Loucy (cell line): ENCODE measurements around the gene ACIN1.

Experiments used
- H2AFZ ChIP-seq: fragments of 200-600 bp; sonication (generic); 2 replicates; pipeline ENCODE4 v1.6.0; 2016; ENCODE audit warnings: antibody characterized with exemption, mild to moderate bottlenecking, low read length, moderate library complexity
- H3F3A ChIP-seq: fragments of 200-600 bp; 2 replicates; pipeline ENCODE4 v1.6.0; 2016; ENCODE audit warnings: antibody characterized with exemption, low read depth, mild to moderate bottlenecking
- H3K27me3 ChIP-seq: fragments of 200-600 bp; sonication (generic); 2 replicates; pipeline ENCODE4 v1.6.1; 2014; ENCODE audit warnings: low read length, mild to moderate bottlenecking; ENCODE audit not compliant: insufficient read depth, poor library complexity, severe bottlenecking
- H3K36me3 ChIP-seq: fragments of 200-600 bp; sonication (generic); 2 replicates; pipeline ENCODE4 v1.6.1; 2016; ENCODE audit warnings: low read length; ENCODE audit not compliant: insufficient read depth
- H3K4me1 ChIP-seq: fragments of 200-600 bp; sonication (generic); 2 replicates; pipeline ENCODE4 v1.5.1; 2014; ENCODE audit warnings: low read length, mild to moderate bottlenecking; ENCODE audit not compliant: insufficient read depth, poor library complexity, severe bottlenecking
- H3K4me2 ChIP-seq: fragments of 200-600 bp; sonication (generic); 2 replicates; pipeline ENCODE4 v1.6.0; 2014; ENCODE audit warnings: antibody characterized with exemption, low read length, low read depth, mild to moderate bottlenecking; ENCODE audit not compliant: poor library complexity, severe bottlenecking
- H3K4me3 ChIP-seq: fragments of 200-600 bp; sonication (generic); 2 replicates; pipeline ENCODE4 v1.5.1; 2014; ENCODE audit warnings: low read length, mild to moderate bottlenecking, mixed read lengths; ENCODE audit not compliant: poor library complexity, severe bottlenecking
- H3K79me2 ChIP-seq: fragments of 200-600 bp; sonication (generic); 2 replicates; pipeline ENCODE4 v1.6.1; 2014; ENCODE audit warnings: low read length; ENCODE audit not compliant: insufficient read depth
- H3K9ac ChIP-seq: fragments of 200-600 bp; sonication (generic); 2 replicates; pipeline ENCODE4 v1.6.0; 2014; ENCODE audit warnings: mild to moderate bottlenecking, low read depth, low read length, moderate library complexity; ENCODE audit not compliant: poor library complexity, severe bottlenecking
- H3K9me2 ChIP-seq: fragments of 200-600 bp; sonication (generic); replicated peaks from 2 replicates; pipeline ENCODE4 v1.6.1; 2016; ENCODE audit warnings: low read depth, low read length, mixed read lengths
- H3K9me3 ChIP-seq: fragments of 200-600 bp; sonication (generic); 2 replicates; pipeline ENCODE4 v1.6.1; 2014; ENCODE audit warnings: mild to moderate bottlenecking, antibody characterized with exemption, low read length, low read depth; ENCODE audit not compliant: insufficient read depth
- H4K20me1 ChIP-seq: fragments of 200-600 bp; sonication (generic); 2 replicates; pipeline ENCODE4 v1.6.0; 2014; ENCODE audit warnings: antibody characterized with exemption, low read length, mild to moderate bottlenecking; ENCODE audit not compliant: insufficient read depth, poor library complexity, severe bottlenecking
- EZH2phosphoT487 ChIP-seq: fragments of 200-600 bp; IDR thresholded peaks from 2 replicates; pipeline ENCODE4 v1.6.1; 2018; ENCODE audit warnings: antibody characterized with exemption, mild to moderate bottlenecking, moderate library complexity, borderline replicate concordance
- TF ChIP-seq, protein P1 (sequence below): fragments of 200-600 bp; sonication (generic); conservative IDR thresholded peaks from 2 replicates; pipeline ENCODE4 v1.5.1; 2014; ENCODE audit warnings: mild to moderate bottlenecking, antibody characterized with exemption, low read length

The ACIN1 gene

GRCh38 chr14:23049011-23049410 is 45.9 kb downstream of the ACIN1 start:
- TF ChIP-seq, protein P1, sequence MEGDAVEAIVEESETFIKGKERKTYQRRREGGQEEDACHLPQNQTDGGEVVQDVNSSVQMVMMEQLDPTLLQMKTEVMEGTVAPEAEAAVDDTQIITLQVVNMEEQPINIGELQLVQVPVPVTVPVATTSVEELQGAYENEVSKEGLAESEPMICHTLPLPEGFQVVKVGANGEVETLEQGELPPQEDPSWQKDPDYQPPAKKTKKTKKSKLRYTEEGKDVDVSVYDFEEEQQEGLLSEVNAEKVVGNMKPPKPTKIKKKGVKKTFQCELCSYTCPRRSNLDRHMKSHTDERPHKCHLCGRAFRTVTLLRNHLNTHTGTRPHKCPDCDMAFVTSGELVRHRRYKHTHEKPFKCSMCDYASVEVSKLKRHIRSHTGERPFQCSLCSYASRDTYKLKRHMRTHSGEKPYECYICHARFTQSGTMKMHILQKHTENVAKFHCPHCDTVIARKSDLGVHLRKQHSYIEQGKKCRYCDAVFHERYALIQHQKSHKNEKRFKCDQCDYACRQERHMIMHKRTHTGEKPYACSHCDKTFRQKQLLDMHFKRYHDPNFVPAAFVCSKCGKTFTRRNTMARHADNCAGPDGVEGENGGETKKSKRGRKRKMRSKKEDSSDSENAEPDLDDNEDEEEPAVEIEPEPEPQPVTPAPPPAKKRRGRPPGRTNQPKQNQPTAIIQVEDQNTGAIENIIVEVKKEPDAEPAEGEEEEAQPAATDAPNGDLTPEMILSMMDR, result no peak
- H4K20me1 ChIP-seq, result no peaks in the 10 kb centered on the region
- no peak overlapping the region for H3K4me2 ChIP-seq
- H3K27me3 ChIP-seq, result no peaks in the 10 kb centered on the region
- H3K9me2 ChIP-seq, result no peaks in the 10 kb centered on the region
- no peak overlapping the region for H3K4me3 ChIP-seq
- H3K79me2 ChIP-seq, result no peaks in the 10 kb centered on the region
- no peaks in the 10 kb centered on the region for H3K9me3 ChIP-seq
- no peaks in the 10 kb centered on the region for H3K36me3 ChIP-seq
- H3K4me1 ChIP-seq, result no peaks in the 10 kb centered on the region
- H2AFZ ChIP-seq, result no peak overlapping the region
- no peaks in the 10 kb centered on the region for H3F3A ChIP-seq
- H3K9ac ChIP-seq, result no peak overlapping the region

DNA sequence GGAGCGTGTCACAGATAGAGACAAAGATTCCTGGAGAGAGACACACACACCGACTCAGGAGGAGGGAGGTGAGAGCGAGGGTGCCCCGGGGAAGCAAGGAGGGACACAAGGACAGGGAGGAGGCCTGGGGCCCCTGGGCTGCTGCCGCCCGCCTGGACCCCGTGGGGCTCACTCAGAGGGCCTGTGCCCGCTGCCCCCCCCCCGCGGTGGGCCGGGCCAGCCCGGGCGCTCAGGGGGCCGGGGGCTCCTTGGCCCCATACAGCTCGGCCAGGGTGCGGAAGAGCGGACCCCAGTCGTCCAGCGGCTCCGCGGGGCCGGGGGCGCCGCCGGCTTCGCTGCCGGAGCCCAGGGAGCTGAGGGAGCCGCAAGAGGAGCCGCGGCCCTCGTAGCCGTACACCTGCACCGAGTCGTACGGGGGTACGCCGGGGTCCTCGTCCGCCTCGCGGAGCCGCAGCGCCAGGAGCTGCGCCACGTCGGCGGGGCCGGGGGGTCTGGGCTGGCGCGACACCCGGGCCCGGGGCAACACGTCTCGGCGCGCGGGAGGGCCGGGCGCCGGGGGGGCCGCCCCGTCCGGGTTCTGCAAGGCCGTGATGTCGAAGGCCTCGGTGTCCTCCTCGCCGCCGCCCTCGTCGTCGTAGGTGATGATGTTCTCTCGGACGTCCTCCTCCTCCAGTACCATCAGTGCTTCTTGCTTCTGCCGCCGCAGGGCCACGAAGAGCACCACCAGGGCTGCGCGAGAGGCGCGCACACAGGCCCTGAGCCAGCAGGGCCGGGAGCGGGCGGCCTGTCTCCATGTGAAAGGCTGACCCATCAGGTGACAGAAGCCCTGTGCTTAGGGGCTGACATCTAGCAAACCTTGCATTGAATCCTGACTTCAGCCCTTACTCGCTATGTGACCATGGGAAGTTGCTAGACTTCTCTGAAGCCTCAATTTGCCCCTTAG is 46.9 kb downstream of the ACIN1 start:
- Histone ChIP-seq H2AFZ (no peak overlapping the region), H3K4me3 (no peak overlapping the region), H3K79me2 (no peaks in the 10 kb centered on the region), H3K4me2 (no peak overlapping the region), H3K4me1 (no peaks in the 10 kb centered on the region), H4K20me1 (no peaks in the 10 kb centered on the region), H3F3A (no peaks in the 10 kb centered on the region), H3K9me3 (no peaks in the 10 kb centered on the region), H3K9ac (no peak overlapping the region), H3K9me2 (no peaks in the 10 kb centered on the region), H3K36me3 (no peaks in the 10 kb centered on the region), H3K27me3 (no peaks in the 10 kb centered on the region)
- TF ChIP-seq EZH2phosphoT487, result no peak
- TF ChIP-seq, protein P1, result no peak

- Histone ChIP-seq H3K9ac (no peak overlapping the region), H3F3A (no peaks in the 10 kb centered on the region), H3K4me3 (no peak overlapping the region), H3K4me1 (no peaks in the 10 kb centered on the region), H3K9me2 (no peaks in the 10 kb centered on the region), H3K36me3 (no peaks in the 10 kb centered on the region), H3K79me2 (no peaks in the 10 kb centered on the region), H3K4me2 (no peak overlapping the region), H2AFZ (no peak overlapping the region), H3K9me3 (no peaks in the 10 kb centered on the region), H3K27me3 (no peaks in the 10 kb centered on the region), H4K20me1 (no peaks in the 10 kb centered on the region)
- TF ChIP-seq, protein P1, result no peak
- TF ChIP-seq EZH2phosphoT487, result no peak
These were observed 47.8 kb downstream of the ACIN1 start for GRCh38 chr14:23047034-23047634.
